K562 (cell line): ENCODE data around the gene PPIL1. TPM values are rescaled to one million over a fixed set of nuclear protein-coding genes. Genes with fewer than 3 reads are reported as not detected.

Experiments used
- AFF4 ChIP-seq: sonication (generic); formaldehyde crosslinking; IDR thresholded peaks from 2 replicates; pipeline ENCODE4 v1.8.0; 2023; ENCODE audit warnings: mild to moderate bottlenecking, missing genetic modification reagents
- CBFA2T2 ChIP-seq: fragments of 450-650 bp; conservative IDR thresholded peaks from 2 replicates; pipeline ENCODE4 v1.6.1; 2017; ENCODE audit warnings: mild to moderate bottlenecking
- CEBPG ChIP-seq, 3 experiments: fragments of 200-800 bp in 1 of 3; sonication (Bioruptor generic) in 1 of 3; sonication (generic) in 1 of 3; formaldehyde crosslinking in 1 of 3; IDR thresholded peaks in 2 of 3; conservative IDR thresholded peaks in 1 of 3; 2 replicates each; pipeline versions ENCODE4 v1.6.1 to v1.8.0; 2016 to 2022; ENCODE audit warnings: missing compliant biosample characterization in 2 of 3, missing genetic modification characterization in 2 of 3, mild to moderate bottlenecking in 1 of 3, missing genetic modification reagents in 1 of 3
- CTCF ChIP-seq, 3 experiments: IDR thresholded peaks in 2 of 3; conservative IDR thresholded peaks in 1 of 3; 2 replicates each; pipeline ENCODE4 v1.5.1; 2011 to 2012; ENCODE audit warnings: low read length in 3 of 3, mild to moderate bottlenecking in 3 of 3, control low read depth in 2 of 3, improper control_type of control experiment in 1 of 3, inconsistent platforms in 1 of 3, low read depth in 1 of 3, mixed read lengths in 1 of 3, moderate library complexity in 1 of 3; ENCODE audit not compliant: insufficient read depth in 2 of 3
- FOSL1 ChIP-seq: fragments of 200-800 bp; sonication (Bioruptor generic); conservative IDR thresholded peaks from 2 replicates; pipeline ENCODE4 v1.6.1; 2016; ENCODE audit warnings: missing genetic modification characterization, missing compliant biosample characterization
- GATAD2A ChIP-seq: fragments of 450-650 bp; IDR thresholded peaks from 2 replicates; pipeline ENCODE4 v1.6.1; 2017
- HCFC1 ChIP-seq: IDR thresholded peaks from 2 replicates; pipeline ENCODE4 v1.6.1; 2012; ENCODE audit warnings: low read depth, low read length, improper control_type of control experiment
- HMG20B ChIP-seq: fragments of 250-450 bp; sonication (Bioruptor Pico); IDR thresholded peaks from 2 replicates; pipeline ENCODE4 v1.5.0; 2021; ENCODE audit warnings: mild to moderate bottlenecking
- KDM5B ChIP-seq: fragments of 200-600 bp; sonication (generic); IDR thresholded peaks from 2 replicates; pipeline ENCODE4 v1.6.1; 2012; ENCODE audit warnings: low read depth, mild to moderate bottlenecking, moderate library complexity, low read length, control low read depth, inconsistent platforms; ENCODE audit not compliant: insufficient replicate concordance
- MYNN ChIP-seq, 2 experiments: sonication (generic); formaldehyde crosslinking in 1 of 2; IDR thresholded peaks; 2 replicates each; pipeline versions ENCODE4 v1.5.0 to v1.6.1; 2016 to 2020; ENCODE audit warnings: antibody characterized with exemption in 1 of 2, missing genetic modification reagents in 1 of 2
- PHB2 ChIP-seq: fragments of 450-650 bp; IDR thresholded peaks from 2 replicates; pipeline ENCODE4 v1.6.1; 2017; ENCODE audit warnings: low read depth
- RAD21 ChIP-seq, 2 experiments: fragments of 250-450 bp in 1 of 2; fragments of 450-650 bp in 1 of 2; sonication (Bioruptor Pico) in 1 of 2; formaldehyde crosslinking in 1 of 2; IDR thresholded peaks in 1 of 2; conservative IDR thresholded peaks in 1 of 2; 2 replicates each; pipeline versions ENCODE4 v1.4.0 to v1.8.0; 2020 to 2022; ENCODE audit warnings: mild to moderate bottlenecking in 2 of 2, moderate library complexity in 1 of 2
- TCF7L2 ChIP-seq: fragments of 150-350 bp; IDR thresholded peaks from 2 replicates; pipeline ENCODE4 v1.6.1; 2016; ENCODE audit warnings: low read depth, mild to moderate bottlenecking, low read length, moderate library complexity
- TEAD4 ChIP-seq, 2 experiments: sonication (generic) in 1 of 2; formaldehyde crosslinking in 1 of 2; IDR thresholded peaks; 2 replicates each; pipeline versions ENCODE4 v1.6.1 to v1.8.0; 2012 to 2022; ENCODE audit warnings: borderline replicate concordance in 1 of 2, inconsistent platforms in 1 of 2, low read length in 1 of 2, mild to moderate bottlenecking in 1 of 2, missing genetic modification reagents in 1 of 2
- ZC3H11A ChIP-seq: IDR thresholded peaks from 2 replicates; pipeline ENCODE4 v1.6.1; 2012; ENCODE audit warnings: low read depth, low read length, improper control_type of control experiment
- polyA plus RNA-seq, 8 experiments: library from polyadenylated mRNA; depleted of rRNA in 4 of 8; stranded (reverse) in 5 of 8; unstranded in 3 of 8; fragments of >200 nt; fragmentation: Nextera tagmentation in 2 of 8; fragmentation: Illumina TruSeq in 1 of 8; extraction: Ambion mirVana in 2 of 8; extraction: Trizol in 1 of 8; gene quantifications; 2 replicates each; pipeline versions ENCODE4 v1.2.1 to v1.2.3, GENCODE V29; 2011 to 2014; ENCODE audit warnings: inconsistent platforms in 1 of 8, missing spikeins in 1 of 8
- total RNA-seq, 7 experiments: library from RNA; depleted of rRNA in 6 of 7; stranded (reverse); fragments of >200 nt in 6 of 7; fragmentation: Illumina TruSeq in 2 of 7; extraction: Trizol in 2 of 7; gene quantifications; 2 replicates each; pipeline versions ENCODE4 v1.2.1 to v1.2.3, GENCODE V29; 2011 to 2021; ENCODE audit warnings: low replicate concordance in 1 of 7
- TF ChIP-seq, protein P1 (sequence below): sonication (generic); formaldehyde crosslinking; IDR thresholded peaks from 2 replicates; pipeline ENCODE4 v1.8.0; 2022; ENCODE audit warnings: mild to moderate bottlenecking, missing genetic modification reagents, borderline replicate concordance

PPIL1 gene
- total and polyA plus RNA-seq, 9 of the 15 experiments (the other 6 are each of a cell fraction or from before 2014, with no cell fraction given), result 65.8 to 205 (median 130) TPM

DNA sequence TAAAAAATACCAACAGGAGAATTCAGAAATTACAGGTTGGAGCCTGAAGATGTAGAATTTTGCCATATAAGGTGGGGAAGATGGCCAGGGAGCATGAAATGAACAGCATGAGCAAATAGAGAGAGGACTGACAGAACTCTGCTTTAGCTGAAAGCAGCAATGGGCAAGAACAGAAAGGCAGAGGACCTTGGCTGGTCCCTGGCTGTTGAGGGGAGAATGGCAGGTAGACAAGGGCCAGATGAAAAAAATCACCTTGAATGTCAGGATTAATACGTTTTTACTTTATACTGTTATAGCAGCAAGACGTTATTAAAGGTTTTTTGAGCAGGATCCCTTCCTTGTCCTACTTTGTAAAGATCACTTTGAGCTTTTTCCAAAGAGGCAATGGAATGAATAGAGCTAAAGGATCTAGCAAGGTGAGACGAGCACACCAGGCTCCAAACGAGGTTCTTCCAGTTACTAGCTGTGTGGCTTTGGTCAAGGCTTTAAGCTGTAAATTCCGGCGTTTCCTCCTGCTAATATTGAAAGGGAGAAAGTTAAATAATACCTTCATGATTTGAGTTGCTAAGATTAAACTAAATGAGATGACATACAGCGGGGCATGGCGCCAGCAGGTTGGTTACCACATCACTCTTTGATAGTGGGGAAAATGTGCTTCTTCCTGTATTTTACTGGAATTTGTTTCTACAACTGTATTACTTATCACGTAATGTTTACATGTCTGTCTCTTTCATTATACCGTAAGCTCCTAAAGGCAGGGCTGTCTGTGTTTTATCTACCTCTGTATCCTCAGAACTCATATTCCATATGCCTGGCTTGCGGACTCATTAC, 776 bp downstream of the PPIL1 start (continued):
- TF ChIP-seq PHB2 (no peak), CEBPG (CRISPR knock-in tag; IDR thresholded peaks at IDR 0.05) (no peak), CEBPG (tag; conservative IDR thresholded peaks at IDR 0.05 in 1 of 2, IDR thresholded peaks at IDR 0.05 in 1 of 2) (0 out of 4 replicates have a peak, but pooled peaks of 1 of the 2 experiments have one; percentile 4), HCFC1 (0 out of 2 replicates have a peak, but pooled peaks have one; percentile 0), TEAD4 (IDR thresholded peaks at IDR 0.05; ENCODE audit: low read length) (0 out of 2 replicates have a peak, but pooled peaks have one; percentile 5), TEAD4 (CRISPR knock-in tag; IDR thresholded peaks at IDR 0.05; ENCODE audit: borderline replicate concordance) (no peak), CTCF (IDR thresholded peaks at IDR 0.05 in 2 of 3, conservative IDR thresholded peaks at IDR 0.05 in 1 of 3; ENCODE audit: insufficient read depth in 2 of 3, low read depth in 1 of 3, low read length in 3 of 3) (peak; percentile 41 to 60 (median 57); a peak in 5 of 6 replicates), TCF7L2 (no peak), FOSL1 (tag) (peak; percentile 9; the same call in 1 of the 2 replicates), CBFA2T2 (no peak), MYNN (IDR thresholded peaks at IDR 0.05) (no peak), MYNN (CRISPR knock-in tag; IDR thresholded peaks at IDR 0.05) (no peak), GATAD2A (no peak), HMG20B (CRISPR knock-in tag) (no peak), AFF4 (CRISPR knock-in tag) (0 out of 2 replicates have a peak, but pooled peaks have one; percentile 2), ZC3H11A (no peak), KDM5B (no peak), RAD21 (CRISPR knock-in tag; conservative IDR thresholded peaks at IDR 0.05 in 1 of 2, IDR thresholded peaks at IDR 0.05 in 1 of 2) (peak in 1 of 2 experiments; percentile 50; a peak in 2 of 4 replicates)
- TF ChIP-seq, protein P1, sequence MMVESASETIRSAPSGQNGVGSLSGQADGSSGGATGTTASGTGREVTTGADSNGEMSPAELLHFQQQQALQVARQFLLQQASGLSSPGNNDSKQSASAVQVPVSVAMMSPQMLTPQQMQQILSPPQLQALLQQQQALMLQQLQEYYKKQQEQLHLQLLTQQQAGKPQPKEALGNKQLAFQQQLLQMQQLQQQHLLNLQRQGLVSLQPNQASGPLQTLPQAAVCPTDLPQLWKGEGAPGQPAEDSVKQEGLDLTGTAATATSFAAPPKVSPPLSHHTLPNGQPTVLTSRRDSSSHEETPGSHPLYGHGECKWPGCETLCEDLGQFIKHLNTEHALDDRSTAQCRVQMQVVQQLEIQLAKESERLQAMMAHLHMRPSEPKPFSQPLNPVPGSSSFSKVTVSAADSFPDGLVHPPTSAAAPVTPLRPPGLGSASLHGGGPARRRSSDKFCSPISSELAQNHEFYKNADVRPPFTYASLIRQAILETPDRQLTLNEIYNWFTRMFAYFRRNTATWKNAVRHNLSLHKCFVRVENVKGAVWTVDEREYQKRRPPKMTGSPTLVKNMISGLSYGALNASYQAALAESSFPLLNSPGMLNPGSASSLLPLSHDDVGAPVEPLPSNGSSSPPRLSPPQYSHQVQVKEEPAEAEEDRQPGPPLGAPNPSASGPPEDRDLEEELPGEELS (CRISPR knock-in tag), result no peak
